Natural killer cell (primary cell): ENCODE data around the gene SLC6A6. TPM values are rescaled to one million over a fixed set of nuclear protein-coding genes. Genes with fewer than 3 reads are reported as not detected.

Source experiments
- ATAC-seq, 3 donors: fragments of 150-1000 bp in 2 of 3; fragments of 200-7000 bp in 1 of 3; cut with Tn5 transposase; 1 replicate in 1 of 3; 2 replicates in 2 of 3; pipeline ENCODE4 v1.10.0; 2021; ENCODE audit warnings: mild to moderate bottlenecking in 2 of 3, moderate library complexity in 2 of 3
- DNase-seq, 2 donors: peaks; one replicate each; pipeline versions ENCODE4 v3.0.0 to v3.0.0-alpha.2; 2013 to 2021; ENCODE audit warnings: mixed read lengths in 1 of 2
- H3K27ac ChIP-seq: one replicate; pipeline ENCODE4 v1.5.1; 2013; ENCODE audit warnings: mild to moderate bottlenecking, low read length
- H3K27me3 ChIP-seq: one replicate; pipeline ENCODE4 v1.6.1; 2013; ENCODE audit warnings: low read length; ENCODE audit not compliant: control insufficient read depth, insufficient read depth
- H3K36me3 ChIP-seq: one replicate; pipeline ENCODE4 v1.6.1; 2013; ENCODE audit warnings: low read length; ENCODE audit not compliant: control insufficient read depth, insufficient read depth
- H3K4me1 ChIP-seq: one replicate; pipeline ENCODE4 v1.6.1; 2013; ENCODE audit warnings: low read length; ENCODE audit not compliant: control insufficient read depth, insufficient read depth
- H3K4me3 ChIP-seq: one replicate; pipeline ENCODE4 v1.5.1; 2013; ENCODE audit warnings: low read length
- H3K9me3 ChIP-seq: one replicate; pipeline ENCODE4 v1.6.1; 2013; ENCODE audit warnings: low read length; ENCODE audit not compliant: control insufficient read depth, insufficient read depth
- H3K27ac Mint-ChIP-seq, 2 donors: one replicate each; pipeline ENCODE4 v1.8.0; 2022; ENCODE audit warnings: mild to moderate bottlenecking in 2 of 2, mixed read lengths in 2 of 2, moderate library complexity in 1 of 2
- H3K27me3 Mint-ChIP-seq, 2 donors: one replicate each; pipeline ENCODE4 v1.8.0; 2022; ENCODE audit warnings: low read depth in 2 of 2, mixed read lengths in 2 of 2
- H3K36me3 Mint-ChIP-seq: one replicate; pipeline ENCODE4 v1.8.0; 2022; ENCODE audit warnings: mixed read lengths
- H3K4me1 Mint-ChIP-seq, 2 donors: one replicate each; pipeline ENCODE4 v1.8.0; 2022; ENCODE audit warnings: mixed read lengths in 2 of 2
- H3K4me3 Mint-ChIP-seq: one replicate; pipeline ENCODE4 v1.8.0; 2022; ENCODE audit warnings: mild to moderate bottlenecking, moderate library complexity, mixed read lengths
- H3K9me3 Mint-ChIP-seq, 2 donors: one replicate each; pipeline ENCODE4 v1.8.0; 2022; ENCODE audit warnings: mixed read lengths in 2 of 2
- CTCF ChIP-seq: fragments of 200-600 bp; IDR thresholded peaks from one replicate; pipeline ENCODE4 v1.8.0; 2022; ENCODE audit warnings: antibody characterized with exemption
- WGBS: methylation state at CpG from one replicate; pipeline ENCODE4 v1.1.7; 2013; ENCODE audit warnings: missing lambda C conversion rate; ENCODE audit not compliant: insufficient coverage; 5-methylcytosine and 5-hydroxymethylcytosine counted together
- intact Hi-C: fragments of 100-400 bp; cut with micrococcal nuclease; formaldehyde crosslinking; loops from one replicate; pipeline ENCODE4 v1.14.2; 2022
- total RNA-seq, 4 donors: library from RNA; stranded (reverse); fragments of 120-200 nt in 1 of 4; gene quantifications; one replicate each; pipeline versions ENCODE4 v1.2.3 to v1.2.4, GENCODE V29; 2013 to 2022

SLC6A6 gene
- total RNA-seq, 3 donors from 2014 or later (not counting 1 experiment from before 2014, with no cell fraction given) = 43.7 to 55.4 (median 50.1) TPM

- WGBS = 90% methylated on average over 10 of the region's 10 CpGs
- Mint-ChIP-seq H3K4me3 (no peak overlapping the region), H3K27ac (no peak overlapping the region), H3K4me1 (no peaks in the 10 kb centered on the region), H3K36me3 (no peaks in the 10 kb centered on the region), H3K9me3 (no peaks in the 10 kb centered on the region), H3K27me3 (no peaks in the 10 kb centered on the region)
- no peak for TF ChIP-seq CTCF
- H3K9me3 ChIP-seq = no peaks in the 10 kb centered on the region
- H3K4me1 ChIP-seq = no peaks in the 10 kb centered on the region
- intact Hi-C loops = no loop called here
- no peak overlapping the region for H3K4me3 ChIP-seq
- no peaks in the 10 kb centered on the region for H3K36me3 ChIP-seq
- no peaks in the 10 kb centered on the region for H3K27me3 ChIP-seq
- DNase-seq = no peak
- H3K27ac ChIP-seq = no peak overlapping the region
- ATAC-seq = peak in 1 of 3 donors; percentile 27
Measured at GRCh38 chr3:14537590-14538450, 135.4 kb downstream of the SLC6A6 start.

- Mint-ChIP-seq H3K4me1 (no peaks in the 10 kb centered on the region), H3K27me3 (no peaks in the 10 kb centered on the region)
Measured at GRCh38 chr3:14538451-14539088, 136.2 kb downstream of the SLC6A6 start.

More at GRCh38 chr3:14538451-14539088, 136.2 kb downstream of the SLC6A6 start:
- Histone ChIP-seq H3K4me1 (no peaks in the 10 kb centered on the region), H3K9me3 (no peaks in the 10 kb centered on the region), H3K4me3 (no peak overlapping the region), H3K27ac (no peak overlapping the region), H3K36me3 (no peaks in the 10 kb centered on the region), H3K27me3 (no peaks in the 10 kb centered on the region)
- WGBS = 89% methylated on average over 3 of the region's 3 CpGs
- no peak for ATAC-seq
- Mint-ChIP-seq H3K9me3 (no peaks in the 10 kb centered on the region), H3K4me3 (no peak overlapping the region), H3K36me3 (no peaks in the 10 kb centered on the region), H3K27ac (no peak overlapping the region)
- no peak for DNase-seq
- intact Hi-C loops = no loop called here
- no peak for TF ChIP-seq CTCF

Other genes starting within 250 kb of the SLC6A6 start
- gene XPC, start 224.0 kb upstream of the SLC6A6 start, total RNA-seq = 10 to 100 TPM; 45.5 to 62.1 (median 50.0) TPM
- 1 to 10 TPM; 7.6 to 9.1 (median 8.9) TPM for gene LSM3, start 223.8 kb upstream of the SLC6A6 start, total RNA-seq
- not detected for gene GRIP2, start 137.7 kb downstream of the SLC6A6 start, total RNA-seq
- 10 to 100 TPM; 29.7 to 41.2 (median 31.9) TPM for gene CCDC174, start 249.2 kb downstream of the SLC6A6 start, total RNA-seq